HTR-8/SVneo (cell line): ENCODE measurements around the gene NT5DC3.

ENCODE experiments used
- DNase-seq: peaks from one replicate; pipeline ENCODE4 v3.0.0; 2011; ENCODE audit warnings: low spot score, mixed read lengths; ENCODE audit not compliant: insufficient read length
- FAIRE-seq: peaks from 2 replicates; lab custom pipeline; 2011; peaks lifted over from hg19 to GRCh38; lab: Jason Lieb, UNC

The NT5DC3 gene

DNA sequence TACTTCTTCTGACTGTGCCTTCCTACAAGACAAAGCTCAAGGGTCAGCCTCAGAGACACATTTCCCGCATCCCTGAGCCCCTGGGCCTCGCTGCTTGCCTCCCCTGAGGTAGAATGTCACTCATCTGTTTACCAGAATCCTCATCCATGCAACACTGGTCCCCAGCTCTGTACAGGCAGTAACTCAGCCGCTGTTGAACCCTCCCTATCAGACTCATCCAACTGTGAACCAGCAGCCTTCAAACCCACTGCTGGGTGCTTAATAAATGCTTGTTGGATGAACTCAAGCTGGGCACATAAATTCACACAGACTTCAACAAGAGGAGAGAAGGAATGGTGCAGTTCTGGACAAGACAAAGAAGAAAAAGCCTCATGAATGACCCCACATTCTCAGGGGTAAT lies 6.1 kb downstream of the NT5DC3 start:
- FAIRE-seq (no peak), DNase-seq (no peak)

DNA sequence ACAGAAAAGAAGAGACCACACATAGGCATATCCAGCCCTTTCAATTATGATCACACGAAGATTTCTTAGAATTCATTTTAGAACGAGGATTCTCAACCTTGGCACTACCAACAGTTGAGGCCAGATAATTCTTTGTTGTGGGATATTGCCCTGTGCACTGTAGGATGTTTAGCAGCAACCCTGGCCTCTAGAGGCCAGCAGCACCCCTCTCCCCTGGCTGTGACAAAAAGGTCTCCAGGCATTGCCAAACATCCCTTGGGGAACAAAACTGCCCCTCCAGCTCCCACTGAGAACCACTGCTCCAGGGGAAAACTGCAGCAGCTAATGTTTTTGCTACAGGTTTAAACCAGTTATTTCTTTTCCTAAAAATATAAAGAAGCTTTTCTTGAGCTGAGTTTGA lies 7.1 kb downstream of the NT5DC3 start:
- no peak for FAIRE-seq
- DNase-seq, result no peak

DNA sequence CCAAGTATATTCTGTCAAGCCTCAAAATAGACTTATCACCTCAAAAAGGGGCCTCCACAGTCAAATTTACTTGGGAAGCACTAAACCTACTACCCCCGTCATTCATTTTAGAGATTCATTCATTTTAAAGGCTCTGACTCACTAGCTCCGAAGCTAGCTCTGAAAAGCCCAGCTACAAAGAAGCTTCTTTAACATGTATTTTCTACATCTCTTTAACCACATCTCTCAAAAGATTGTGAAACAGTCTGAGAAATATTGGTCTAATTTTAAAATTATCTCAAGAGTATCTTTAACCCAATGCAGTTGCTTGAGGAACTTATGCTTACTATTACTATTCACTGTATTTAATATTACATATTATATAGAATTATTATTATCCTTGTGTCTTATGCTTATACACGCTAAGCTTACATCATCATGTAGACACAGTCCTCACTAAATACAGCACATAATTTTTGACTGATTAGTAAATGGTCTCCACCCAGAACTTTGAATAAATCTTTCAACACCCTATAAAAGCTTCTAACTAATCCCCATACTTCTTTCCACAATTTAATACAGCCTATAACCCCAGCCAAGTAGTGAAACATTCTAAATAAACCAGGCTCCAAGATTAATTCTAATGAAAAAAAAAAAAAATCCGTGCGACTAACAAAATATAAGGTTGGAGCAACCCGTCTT lies 7.8 kb downstream of the NT5DC3 start:
- FAIRE-seq (no peak), DNase-seq (no peak)

DNA sequence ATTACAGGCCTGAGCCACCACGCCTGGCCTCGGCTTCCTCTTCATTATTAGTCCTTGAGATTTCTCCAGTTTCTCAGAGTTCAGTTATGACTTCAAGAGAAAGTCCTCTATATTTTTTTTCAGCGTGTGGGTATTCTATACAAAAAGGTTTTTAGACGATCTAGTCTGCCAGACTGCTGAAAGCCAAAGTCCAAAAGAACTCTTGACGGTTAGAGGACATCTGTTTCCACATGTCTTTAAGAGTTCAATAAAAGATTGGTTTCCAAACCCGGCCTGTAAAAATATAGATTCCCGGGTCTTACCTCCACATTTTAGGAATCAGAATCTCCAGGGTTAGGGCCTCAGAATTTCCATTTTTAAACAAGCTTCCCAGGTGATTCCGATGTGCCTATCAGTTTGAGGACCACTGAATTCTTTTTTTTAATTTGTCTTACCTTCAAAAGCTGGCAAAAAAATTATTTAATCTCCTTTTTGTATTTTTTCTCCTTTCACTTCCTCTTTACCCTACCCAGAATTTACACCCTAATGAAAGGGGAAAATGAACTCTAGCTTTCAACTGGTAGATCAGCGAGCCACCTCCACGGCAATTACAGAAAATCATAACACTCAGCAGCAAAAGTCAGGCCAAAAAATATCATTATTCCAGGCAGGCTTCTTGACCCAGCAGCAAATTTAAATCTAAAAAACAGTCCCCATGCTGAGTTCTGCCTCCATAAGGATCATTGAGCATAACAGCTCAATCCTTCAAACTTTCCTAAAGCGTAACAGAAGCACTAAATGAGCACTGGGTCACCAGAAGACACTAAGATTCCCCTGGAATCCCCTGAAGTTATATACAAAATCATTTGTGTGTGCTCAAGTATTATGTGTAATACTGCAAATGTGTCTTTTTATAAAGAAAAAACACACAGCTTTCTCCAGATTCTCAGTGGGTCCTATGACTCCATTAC lies 8.7 kb downstream of the NT5DC3 start:
- no peak for FAIRE-seq
- DNase-seq, result no peak

DNA sequence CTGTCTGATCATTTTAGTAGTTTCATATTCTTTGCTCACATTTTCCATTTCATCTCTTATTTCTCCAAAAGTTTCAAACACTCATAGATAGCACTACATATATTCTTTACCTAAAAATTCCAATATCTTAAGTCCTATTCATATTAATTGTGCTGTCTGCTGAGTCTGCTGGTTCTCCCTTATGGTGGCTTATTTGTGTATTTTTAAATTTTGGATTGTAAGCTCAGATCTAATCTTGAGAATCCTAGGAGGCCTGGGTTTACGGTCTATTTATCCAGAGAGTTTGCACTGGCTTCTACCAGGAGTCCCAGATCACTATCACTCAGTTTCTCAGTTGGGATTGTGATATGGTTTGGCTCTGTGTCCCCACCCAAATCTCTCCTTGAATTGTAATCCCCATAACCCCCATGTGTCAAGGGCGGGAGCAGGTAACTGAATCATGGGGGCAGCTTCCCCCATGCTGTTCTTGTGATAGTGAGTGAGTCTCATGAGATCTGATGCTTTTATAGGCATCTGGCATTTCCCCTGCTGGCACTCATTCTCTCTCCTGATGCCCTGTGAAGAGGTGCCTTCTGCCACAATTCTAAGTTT lies 10.2 kb downstream of the NT5DC3 start:
- FAIRE-seq (no peak), DNase-seq (no peak)

DNA sequence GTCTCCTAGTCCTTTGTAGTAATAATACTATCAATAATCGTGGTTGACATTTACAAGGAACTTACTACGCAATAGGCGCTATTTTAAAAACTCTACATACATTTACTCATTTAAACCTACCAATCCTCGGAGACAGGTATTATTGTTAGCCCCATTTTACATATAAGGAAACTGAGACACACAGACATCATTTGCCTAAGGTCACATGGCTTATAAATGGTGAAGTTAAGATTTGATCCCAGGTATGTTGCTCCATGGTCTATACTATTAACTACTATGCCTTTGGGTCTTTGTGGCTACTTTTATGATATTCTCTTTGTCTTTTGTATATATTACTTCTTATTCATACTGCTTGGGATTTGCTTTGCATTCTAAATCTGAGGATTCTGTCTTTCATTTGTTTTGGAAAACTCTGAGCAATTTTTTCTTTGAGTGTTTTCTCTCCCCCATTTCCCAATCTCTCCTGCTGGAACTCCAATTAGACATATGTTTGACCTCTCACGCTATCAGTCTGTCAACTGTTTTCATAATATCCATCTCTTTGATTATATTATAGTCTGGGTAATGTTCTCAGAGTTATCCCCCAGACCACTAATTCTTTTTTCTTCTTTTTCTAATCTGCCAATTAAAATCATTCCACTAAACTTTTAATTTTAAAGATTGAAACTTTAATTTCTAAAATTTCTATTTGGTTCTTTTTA lies 10.9 kb downstream of the NT5DC3 start:
- FAIRE-seq, result no peak
- no peak for DNase-seq

DNA sequence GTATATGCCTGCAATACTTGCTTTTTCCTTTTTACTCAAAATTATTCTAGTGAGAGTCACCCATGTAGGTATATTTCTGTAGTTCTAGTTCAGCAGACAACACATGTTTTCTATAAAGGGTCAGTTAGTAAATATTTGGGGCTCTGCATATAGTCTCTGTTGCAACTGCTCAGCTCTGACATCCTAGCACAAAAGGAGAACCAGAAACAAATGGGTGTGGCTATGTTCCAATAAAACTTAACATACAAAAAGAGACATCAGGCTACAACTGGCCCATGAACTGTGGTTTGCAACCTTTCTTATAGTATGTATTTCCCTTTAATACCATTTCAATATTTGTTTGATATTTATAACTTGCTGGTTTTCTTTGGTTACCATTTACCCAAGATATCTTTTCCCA lies 11.9 kb downstream of the NT5DC3 start:
- FAIRE-seq, result no peak
- DNase-seq, result no peak

DNA sequence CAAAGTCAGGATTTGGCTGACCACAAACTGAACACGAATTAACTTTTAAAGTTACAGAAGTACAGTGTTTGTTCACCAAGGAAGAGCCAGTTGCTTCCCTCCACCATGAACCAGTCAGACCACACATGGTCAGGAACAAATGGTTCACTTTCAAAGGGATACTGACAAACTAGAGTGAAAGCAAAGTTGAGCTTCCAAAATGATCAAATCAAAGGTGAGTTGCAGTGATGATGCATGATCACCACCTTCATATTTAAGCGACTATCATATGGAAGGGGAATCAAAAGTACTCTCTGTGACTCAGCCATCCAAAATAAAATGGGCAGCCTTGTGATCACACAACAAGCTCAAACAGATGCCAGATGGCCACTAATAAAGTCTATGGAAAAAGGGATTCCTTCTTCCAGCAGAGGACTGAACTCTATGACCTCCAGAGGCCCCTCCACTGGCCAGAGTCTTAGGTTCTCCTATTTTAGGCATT lies 13.1 kb downstream of the NT5DC3 start:
- FAIRE-seq, result no peak
- DNase-seq, result no peak

DNA sequence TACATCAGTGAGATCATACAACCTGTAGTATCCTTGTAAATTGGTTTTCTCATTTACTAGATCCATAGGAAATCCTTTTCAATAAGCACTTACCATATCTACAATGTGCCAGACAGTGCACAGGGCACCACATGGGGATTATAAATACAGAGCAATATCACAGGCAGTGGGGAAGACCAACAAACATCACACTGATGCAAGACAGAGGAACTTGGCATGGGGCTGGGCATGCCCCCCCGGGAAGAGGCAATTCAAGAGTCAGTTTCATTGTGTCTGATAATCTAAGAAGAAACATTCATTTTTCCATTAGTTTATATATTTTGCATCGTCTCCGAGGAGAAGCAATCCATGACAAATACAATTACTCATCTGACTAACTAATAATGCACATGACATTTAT lies 16.2 kb downstream of the NT5DC3 start:
- DNase-seq (no peak), FAIRE-seq (no peak)

DNA sequence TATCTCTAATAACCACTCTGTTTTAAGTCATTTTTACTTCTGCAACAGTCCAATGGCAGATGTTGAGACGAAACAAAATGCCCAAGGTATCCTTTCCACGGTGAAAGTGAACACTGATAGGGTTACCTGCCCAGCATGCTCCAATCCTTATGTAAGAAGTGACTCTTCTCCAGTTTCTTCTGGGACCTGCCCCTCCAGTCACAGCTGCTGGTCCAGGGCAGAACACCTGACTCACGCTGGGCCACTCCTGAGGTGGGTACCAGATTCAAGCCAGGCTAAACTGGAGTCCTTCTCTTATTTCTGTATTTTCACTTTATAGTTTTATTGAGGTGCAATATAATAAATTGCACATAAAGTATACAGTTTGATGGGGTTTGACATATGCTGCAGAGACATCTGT lies 16.7 kb downstream of the NT5DC3 start:
- DNase-seq (no peak), FAIRE-seq (no peak)

DNA sequence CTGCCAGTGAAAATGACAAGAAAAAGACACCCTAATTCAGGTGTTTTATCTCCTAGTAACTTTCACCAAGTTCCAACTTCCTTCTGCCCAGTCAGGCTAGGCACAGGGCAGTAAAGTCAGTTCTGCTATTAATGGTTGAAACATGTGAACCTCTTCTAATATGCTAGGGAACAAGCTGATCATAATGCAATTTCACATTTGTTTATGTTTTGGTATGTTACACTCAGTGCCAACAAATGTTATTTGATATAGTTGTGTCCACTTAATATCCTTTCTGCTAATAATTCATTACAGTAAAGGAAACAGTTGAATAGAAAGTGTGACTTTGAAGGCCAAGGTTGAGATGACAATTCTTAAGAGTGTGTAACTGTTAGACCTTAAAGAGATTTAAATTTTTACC lies 17.2 kb downstream of the NT5DC3 start:
- DNase-seq (no peak), FAIRE-seq (no peak)

DNA sequence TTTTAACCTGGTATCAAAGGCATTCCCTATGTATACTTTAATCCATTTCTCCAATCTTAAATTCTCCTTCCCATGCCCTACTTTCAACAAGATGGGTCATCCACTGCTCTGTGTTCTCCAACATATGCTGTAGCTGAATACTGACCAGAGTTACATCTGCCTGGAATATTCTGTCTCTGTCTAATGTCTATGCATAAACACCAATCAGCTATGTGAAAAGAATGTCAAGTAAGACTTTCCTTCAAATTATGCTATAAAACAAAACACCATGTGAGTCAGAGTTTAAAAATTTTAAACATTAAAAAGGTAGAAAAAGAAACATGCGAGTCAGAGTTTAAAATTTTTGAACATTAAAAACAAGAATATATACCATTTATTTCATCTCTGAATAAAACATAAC lies 19.3 kb downstream of the NT5DC3 start:
- DNase-seq, result no peak
- no peak for FAIRE-seq

DNA sequence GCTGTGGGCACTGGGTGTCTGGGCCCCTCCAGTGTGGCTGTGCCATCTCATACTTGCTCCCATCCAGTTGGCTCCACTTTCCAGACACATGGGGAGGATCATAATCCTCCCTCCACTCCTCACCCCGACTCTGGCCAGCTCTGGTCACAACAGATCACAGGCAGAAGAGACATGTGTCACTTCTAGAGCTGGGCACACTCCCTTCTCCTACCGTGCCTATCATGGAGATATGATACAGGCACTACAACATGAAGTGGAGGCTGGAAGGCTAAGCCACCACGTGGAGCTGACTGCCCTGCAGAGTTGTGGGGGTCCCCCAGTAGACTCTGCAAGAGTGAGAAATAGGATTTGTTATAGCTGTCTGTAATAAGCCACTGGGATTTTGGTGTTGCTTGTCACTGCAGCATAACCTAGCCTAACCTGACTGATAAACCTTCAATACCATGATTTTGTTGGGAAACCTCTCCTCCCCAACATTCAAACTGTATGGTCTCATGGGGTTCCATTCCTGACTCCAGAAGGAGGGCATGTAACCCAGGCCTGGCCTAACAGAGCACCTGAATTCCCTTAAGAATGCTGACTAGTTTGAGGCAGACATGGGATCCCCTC lies 20.0 kb downstream of the NT5DC3 start:
- no peak for DNase-seq
- no peak for FAIRE-seq

DNA sequence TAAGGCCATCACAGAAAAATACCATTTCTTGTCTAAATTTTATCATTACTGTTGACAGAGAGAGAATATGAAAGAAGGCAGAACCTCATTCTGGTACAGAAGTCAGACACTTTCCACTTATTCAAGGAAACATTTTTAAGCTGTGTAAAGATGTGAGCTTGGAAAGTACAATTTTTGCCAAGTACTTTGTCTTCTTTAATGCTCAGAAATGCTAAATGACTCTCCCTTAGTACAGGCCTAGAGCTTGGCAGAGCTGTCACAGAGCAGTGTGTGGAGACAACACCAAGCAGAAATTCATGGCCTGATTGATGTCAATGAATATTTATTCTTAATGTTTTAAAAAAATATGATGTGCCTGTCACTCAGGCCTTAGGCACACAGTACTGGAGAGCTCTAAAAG lies 20.7 kb downstream of the NT5DC3 start:
- FAIRE-seq (no peak), DNase-seq (no peak)

DNA sequence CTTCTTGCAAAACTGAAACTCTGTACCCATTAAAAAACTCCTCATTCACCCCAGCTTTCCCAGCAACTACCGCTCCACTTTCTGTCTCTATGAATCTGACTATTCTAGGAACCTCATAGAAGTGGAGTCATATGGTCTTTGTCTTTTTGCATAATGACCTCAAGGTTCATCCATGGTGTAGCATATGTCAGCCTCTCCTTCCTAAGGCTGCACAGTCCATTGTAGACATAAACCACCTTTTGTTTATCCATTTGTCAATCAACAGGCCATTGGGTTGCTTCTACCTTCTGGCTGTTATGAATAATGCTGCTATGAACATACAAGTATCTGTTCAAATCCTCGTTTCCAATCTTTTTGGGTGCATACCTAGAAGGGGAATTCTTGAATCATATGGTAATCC lies 21.1 kb downstream of the NT5DC3 start:
- DNase-seq (no peak), FAIRE-seq (no peak)

DNA sequence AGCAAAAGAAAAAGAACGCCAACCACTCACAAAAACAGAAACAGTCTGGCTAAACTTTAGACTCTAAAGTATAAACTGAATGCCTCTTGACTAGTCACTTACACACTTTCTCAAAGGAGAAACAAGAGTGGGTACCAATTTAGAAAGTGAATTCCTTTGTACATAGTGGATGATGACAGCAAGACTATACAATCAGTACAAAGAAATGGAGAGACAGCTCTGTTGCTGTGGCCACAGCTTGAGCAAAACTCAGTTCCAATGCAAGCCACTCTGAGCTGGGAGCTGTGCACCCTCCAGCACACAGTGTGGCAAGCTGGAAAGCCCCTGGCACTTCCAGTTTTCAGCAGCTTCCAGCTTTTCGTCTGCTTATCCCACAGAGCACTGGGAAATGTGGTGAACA lies 21.7 kb downstream of the NT5DC3 start:
- DNase-seq (no peak), FAIRE-seq (no peak)

DNA sequence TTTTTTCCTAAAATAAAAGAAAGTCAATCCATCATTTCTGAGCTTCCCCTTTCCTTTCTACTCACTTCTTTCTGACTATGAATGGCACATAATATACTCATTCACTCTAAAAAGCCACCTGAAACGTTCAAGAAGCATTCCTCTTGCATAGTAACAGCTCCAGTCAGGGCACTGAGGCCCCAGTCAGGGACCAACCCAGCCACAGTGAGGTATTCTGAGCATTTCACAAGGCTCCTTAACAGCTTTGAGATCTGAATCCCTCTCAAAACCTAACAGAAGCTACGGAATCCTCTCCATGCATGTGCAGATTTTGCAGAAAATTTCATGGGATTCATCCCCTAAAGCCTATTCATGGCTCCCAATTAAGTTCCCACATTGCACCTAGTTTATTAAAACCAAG lies 23.2 kb downstream of the NT5DC3 start:
- DNase-seq (no peak), FAIRE-seq (no peak)

DNA sequence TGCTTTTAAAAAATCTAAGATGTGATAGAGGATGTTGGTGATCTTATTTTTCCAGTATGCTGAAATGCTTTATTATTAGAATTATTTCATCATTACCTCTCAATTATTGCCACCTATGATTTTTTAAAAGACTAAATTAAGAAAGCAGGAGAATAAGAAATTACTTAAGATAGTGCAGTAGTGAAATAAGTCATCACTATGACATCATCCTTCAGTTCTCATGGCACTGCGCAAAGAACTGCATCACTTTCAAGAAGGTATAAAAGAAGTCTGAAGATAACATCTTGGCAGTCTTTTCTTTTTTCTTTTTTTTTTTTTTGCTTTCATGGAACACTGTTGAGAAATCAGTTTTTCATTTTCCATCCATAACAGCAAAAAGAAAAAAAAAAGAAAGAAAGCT lies 24.4 kb downstream of the NT5DC3 start:
- no peak for FAIRE-seq
- DNase-seq, result no peak

DNA sequence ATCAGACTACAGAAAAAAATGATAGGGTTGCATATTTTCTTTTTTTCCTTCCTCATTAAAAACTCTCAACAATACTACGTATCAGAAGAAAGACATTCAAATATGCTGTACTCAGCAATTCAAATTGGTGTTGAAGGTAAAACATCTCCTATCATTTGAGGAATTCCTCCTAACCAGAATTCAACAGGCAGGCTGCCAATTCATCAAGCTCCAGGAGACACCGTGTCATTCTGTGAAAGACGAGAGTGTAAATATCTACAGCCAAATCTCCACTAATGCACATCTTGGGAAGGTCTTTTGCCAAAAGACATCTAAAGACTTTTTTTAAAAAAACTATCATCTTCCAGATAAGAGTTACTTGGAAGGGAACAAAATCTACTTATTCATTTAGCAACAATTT lies 26.6 kb downstream of the NT5DC3 start:
- no peak for DNase-seq
- FAIRE-seq, result no peak

DNA sequence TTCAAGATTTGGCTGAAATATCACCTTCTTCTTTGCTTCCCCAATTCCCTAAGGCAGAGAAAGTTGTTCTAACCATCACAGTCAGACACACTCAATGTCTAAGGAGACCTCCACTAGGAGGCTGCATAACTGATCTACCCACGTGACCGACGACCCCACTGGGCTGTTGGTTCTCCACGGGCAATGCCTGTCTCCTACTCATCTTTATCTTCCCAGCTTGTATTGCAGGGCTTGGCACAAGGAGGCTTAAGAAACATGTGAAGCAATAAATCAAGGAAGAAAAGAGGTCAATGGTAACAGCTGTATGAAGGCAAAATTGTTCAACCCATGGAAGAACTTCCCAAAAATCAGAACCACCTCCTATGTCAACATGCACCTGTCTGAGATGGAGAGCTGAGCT lies 27.1 kb downstream of the NT5DC3 start:
- no peak for FAIRE-seq
- no peak for DNase-seq
